ENCODE data around the gene SNUPN. TPM values are rescaled to one million over a fixed set of nuclear protein-coding genes. Genes with fewer than 3 reads are reported as not detected.

SNUPN gene
- total and polyA plus RNA-seq, 8 donors: 23.6 to 34.5 (median 26.0) TPM

DNA sequence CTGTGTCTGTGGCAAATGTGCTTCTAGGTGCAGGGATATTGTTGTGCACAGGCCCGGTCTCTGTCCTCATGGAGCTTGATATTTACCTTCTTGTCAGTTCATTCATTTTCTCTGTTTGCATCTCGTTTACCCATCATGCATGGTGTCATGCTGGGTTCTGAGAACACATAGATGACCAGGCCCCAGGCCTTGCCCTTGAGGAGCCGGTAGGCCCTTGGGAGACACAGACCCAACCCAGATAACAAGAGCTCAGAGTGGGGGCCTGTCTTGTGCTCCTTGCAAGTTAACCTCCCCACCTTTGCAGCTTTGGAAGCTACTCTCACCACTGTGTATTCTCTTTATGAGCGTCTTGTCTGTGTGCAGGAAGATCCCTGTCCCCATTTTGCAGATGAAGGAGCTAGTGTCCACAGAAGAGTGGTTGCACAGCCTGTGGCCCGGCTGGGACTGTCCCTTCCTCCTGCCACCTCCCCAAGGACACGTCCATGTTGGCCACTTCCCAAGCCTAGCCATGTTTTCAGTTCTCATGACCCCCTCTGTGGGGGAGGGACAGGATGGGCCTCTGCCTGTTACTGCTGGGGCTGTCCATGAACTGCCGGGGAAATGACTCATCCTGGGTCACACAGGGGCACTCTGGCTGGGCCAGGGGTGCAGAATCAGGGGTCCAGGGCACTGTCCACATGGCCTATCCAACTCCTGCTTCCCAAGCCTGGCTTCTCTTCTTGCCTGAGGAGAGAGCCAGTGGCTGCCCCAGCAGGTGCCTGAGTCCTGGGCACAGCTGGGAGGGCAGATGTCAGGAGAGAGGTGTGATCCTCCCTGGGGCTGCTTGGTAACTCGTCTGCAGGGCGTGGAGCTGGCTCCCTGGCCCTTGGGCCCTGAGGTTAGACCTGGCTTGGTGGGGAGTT is 25.6 kb upstream of the SNUPN start:
- ATAC-seq (no peak), DNase-seq (no peak)
- Histone ChIP-seq H3K27me3 (peaks cover 0 to 24% of the 10 kb centered on the region in 2 donors), H3K36me3 (peaks cover 0 to 11% of the 10 kb centered on the region in 2 donors), H3K4me1 (peaks cover 51 to 78% of the 10 kb centered on the region in 2 donors), H3K27ac (peak overlapping the region; percentile 33 to 60), H3K9me3 (no peaks in the 10 kb centered on the region), H3K4me3 (peak overlapping the region; percentile 16 to 74)
- TF ChIP-seq, protein P1, sequence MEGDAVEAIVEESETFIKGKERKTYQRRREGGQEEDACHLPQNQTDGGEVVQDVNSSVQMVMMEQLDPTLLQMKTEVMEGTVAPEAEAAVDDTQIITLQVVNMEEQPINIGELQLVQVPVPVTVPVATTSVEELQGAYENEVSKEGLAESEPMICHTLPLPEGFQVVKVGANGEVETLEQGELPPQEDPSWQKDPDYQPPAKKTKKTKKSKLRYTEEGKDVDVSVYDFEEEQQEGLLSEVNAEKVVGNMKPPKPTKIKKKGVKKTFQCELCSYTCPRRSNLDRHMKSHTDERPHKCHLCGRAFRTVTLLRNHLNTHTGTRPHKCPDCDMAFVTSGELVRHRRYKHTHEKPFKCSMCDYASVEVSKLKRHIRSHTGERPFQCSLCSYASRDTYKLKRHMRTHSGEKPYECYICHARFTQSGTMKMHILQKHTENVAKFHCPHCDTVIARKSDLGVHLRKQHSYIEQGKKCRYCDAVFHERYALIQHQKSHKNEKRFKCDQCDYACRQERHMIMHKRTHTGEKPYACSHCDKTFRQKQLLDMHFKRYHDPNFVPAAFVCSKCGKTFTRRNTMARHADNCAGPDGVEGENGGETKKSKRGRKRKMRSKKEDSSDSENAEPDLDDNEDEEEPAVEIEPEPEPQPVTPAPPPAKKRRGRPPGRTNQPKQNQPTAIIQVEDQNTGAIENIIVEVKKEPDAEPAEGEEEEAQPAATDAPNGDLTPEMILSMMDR (IDR thresholded peaks at IDR 0.05): no peak
- intact Hi-C loops (cut with DNase I): no loop called here

DNA sequence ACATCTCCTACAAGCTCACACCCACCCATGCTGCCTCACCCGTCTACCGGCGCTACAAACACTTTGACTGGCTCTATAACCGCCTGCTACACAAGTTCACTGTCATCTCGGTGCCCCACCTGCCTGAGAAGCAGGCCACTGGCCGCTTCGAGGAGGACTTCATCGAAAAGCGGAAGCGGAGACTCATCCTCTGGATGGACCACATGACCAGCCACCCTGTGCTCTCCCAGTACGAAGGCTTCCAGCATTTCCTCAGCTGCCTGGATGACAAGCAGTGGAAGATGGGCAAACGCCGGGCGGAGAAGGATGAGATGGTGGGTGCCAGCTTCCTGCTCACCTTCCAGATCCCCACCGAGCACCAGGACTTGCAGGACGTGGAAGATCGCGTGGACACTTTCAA is 24.3 kb upstream of the SNUPN start:
- TF ChIP-seq, protein P1 (IDR thresholded peaks at IDR 0.05): no peak
- Histone ChIP-seq H3K4me3 (peak overlapping the region in 1 of 2 donors; percentile 74), H3K36me3 (peaks cover 0 to 11% of the 10 kb centered on the region in 2 donors), H3K27me3 (peaks cover 0 to 24% of the 10 kb centered on the region in 2 donors), H3K4me1 (peaks cover 51 to 71% of the 10 kb centered on the region in 2 donors), H3K27ac (no peak overlapping the region), H3K9me3 (no peaks in the 10 kb centered on the region)
- DNase-seq (no peak), ATAC-seq (no peak)
- intact Hi-C loops (cut with DNase I): no loop called here

DNA sequence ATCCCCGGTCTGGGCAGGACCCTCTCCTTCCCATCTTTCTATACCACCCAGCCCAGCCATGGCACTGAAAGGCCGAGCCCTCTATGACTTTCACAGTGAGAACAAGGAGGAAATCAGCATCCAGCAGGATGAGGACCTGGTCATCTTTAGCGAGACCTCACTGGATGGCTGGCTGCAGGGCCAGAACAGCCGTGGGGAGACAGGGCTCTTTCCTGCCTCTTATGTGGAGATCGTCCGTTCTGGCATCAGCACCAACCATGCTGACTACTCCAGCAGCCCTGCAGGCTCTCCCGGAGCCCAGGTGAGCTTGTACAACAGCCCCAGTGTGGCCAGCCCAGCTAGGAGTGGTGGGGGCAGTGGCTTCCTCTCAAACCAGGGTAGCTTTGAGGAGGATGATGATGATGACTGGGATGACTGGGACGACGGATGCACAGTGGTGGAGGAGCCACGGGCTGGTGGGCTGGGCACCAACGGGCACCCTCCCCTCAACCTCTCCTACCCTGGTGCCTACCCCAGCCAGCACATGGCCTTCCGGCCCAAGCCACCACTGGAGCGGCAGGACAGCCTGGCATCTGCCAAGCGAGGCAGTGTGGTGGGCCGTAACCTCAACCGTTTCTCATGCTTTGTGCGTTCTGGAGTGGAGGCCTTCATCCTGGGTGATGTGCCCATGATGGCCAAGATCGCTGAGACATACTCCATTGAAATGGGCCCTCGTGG is 23.7 kb upstream of the SNUPN start:
- Histone ChIP-seq H3K27ac (peak overlapping the region; percentile 92 to 96), H3K4me3 (peak overlapping the region; percentile 73 to 74), H3K9me3 (no peaks in the 10 kb centered on the region), H3K27me3 (peaks cover 0 to 24% of the 10 kb centered on the region in 2 donors), H3K36me3 (peaks cover 0 to 11% of the 10 kb centered on the region in 2 donors), H3K4me1 (peaks cover 51 to 65% of the 10 kb centered on the region in 2 donors)
- ATAC-seq (no peak), DNase-seq (no peak)
- intact Hi-C loops (cut with DNase I): no loop called here
- TF ChIP-seq, protein P1 (IDR thresholded peaks at IDR 0.05): no peak

DNA sequence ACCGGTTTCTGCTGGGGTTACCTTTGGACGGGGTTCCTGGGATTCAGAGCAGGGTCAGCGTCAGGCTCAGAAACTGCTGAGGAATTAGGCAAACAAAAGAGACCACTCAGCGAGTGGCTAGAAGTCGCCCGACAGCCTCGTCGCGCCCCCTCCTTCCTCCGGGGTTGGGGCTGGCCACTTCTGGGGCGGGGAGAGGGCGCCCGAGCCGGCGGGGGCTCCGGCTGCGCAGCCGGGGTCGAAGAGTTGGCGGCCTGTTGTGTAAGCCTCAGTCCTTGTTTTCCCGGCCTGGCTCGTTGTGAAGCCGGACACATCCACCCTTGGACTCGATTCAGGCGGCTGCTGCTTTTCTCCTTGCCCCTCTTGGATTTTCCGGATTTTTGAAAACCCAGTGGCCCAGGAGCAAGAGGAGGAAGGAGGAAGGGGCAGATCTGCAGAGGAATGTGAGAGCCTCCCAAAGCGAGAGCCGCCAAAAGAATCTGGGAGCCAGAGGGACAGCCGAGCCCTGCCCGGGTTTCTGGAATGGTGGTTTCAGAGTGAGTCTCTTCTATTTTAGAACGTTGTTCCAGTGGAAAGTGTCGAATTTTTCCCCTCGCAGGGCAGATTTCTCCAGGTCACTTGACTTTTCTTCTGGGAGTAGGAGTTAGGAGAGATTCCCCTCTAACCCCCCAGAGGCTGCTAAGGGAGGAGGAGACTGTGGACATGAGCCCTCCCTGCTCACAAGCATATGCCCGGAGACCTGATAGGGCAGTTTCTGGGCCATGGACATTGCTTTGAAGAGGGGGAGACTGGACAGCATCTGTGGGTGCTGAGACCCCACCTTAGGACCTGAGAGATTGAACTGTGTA is 22.9 kb upstream of the SNUPN start:
- H3K4me1 ChIP-seq: peaks cover 51 to 58% of the 10 kb centered on the region in 2 donors
- peak in 2 of 4 donors; percentile 60 to 84 for DNase-seq
- no peaks in the 10 kb centered on the region for H3K9me3 ChIP-seq
- H3K27ac ChIP-seq: peak overlapping the region; percentile 92 to 96
- peaks cover 0 to 24% of the 10 kb centered on the region in 2 donors for H3K27me3 ChIP-seq
- TF ChIP-seq, protein P1 (IDR thresholded peaks at IDR 0.05): no peak
- intact Hi-C loops (cut with DNase I): no loop called here
- peak; percentile 36 for ATAC-seq
- H3K36me3 ChIP-seq: peaks cover 0 to 11% of the 10 kb centered on the region in 2 donors
- peak overlapping the region; percentile 73 to 74 for H3K4me3 ChIP-seq
